Measurements from ENCODE around the gene NFAT5.
"Not testable (repeated sequence)": the region's sequence is repeated elsewhere in the genome, so short reads cannot be mapped to it uniquely, and the experiment has no call there.

The NFAT5 gene

GRCh38 chr16:69707920-69708683 lies 142.3 kb downstream of the NFAT5 start:
- no peak for DNase-seq (ENCODE audit: low spot score)

- DNase-seq (ENCODE audit: low spot score): peak; percentile 39
These were observed 143.8 kb downstream of the NFAT5 start for GRCh38 chr16:69709456-69710084.

GRCh38 chr16:69711115-69711740 lies 145.5 kb downstream of the NFAT5 start:
- DNase-seq (ENCODE audit: low spot score): no peak

GRCh38 chr16:69712277-69712676 lies 146.5 kb downstream of the NFAT5 start:
- no peak for DNase-seq (ENCODE audit: low spot score)

GRCh38 chr16:69712914-69713581 lies 147.3 kb downstream of the NFAT5 start:
- no peak for DNase-seq (ENCODE audit: low spot score)

GRCh38 chr16:69717066-69717465 lies 151.3 kb downstream of the NFAT5 start:
- DNase-seq (ENCODE audit: low spot score): no peak

- DNase-seq (ENCODE audit: low spot score): no peak
These were observed 152.5 kb downstream of the NFAT5 start for GRCh38 chr16:69718111-69718764.

- no peak for DNase-seq (ENCODE audit: low spot score)
These were observed 155.2 kb downstream of the NFAT5 start for GRCh38 chr16:69720822-69721430.

GRCh38 chr16:69721441-69721957 lies 155.7 kb downstream of the NFAT5 start:
- DNase-seq (ENCODE audit: low spot score): no peak

- no peak for DNase-seq (ENCODE audit: low spot score)
These were observed 158.7 kb downstream of the NFAT5 start for GRCh38 chr16:69724414-69724873.

- no peak for DNase-seq (ENCODE audit: low spot score)
These were observed 159.3 kb downstream of the NFAT5 start for GRCh38 chr16:69724981-69725479.

- no peak for DNase-seq (ENCODE audit: low spot score)
These were observed 159.9 kb downstream of the NFAT5 start for GRCh38 chr16:69725480-69726312.

GRCh38 chr16:69726313-69727060 lies 160.7 kb downstream of the NFAT5 start, which contains the start of gene NQO1:
Gene NQO1 (minus strand): TSS chr16:69726560. CDS start chr16:69726439, 121 bp downstream.
- peak; percentile 53 for DNase-seq (ENCODE audit: low spot score)

GRCh38 chr16:69727916-69728270 lies 162.1 kb downstream of the NFAT5 start:
- no peak for DNase-seq (ENCODE audit: low spot score)

GRCh38 chr16:69729030-69729429 lies 163.3 kb downstream of the NFAT5 start:
- not testable (repeated sequence) for DNase-seq (ENCODE audit: low spot score)

- not testable (repeated sequence) for DNase-seq (ENCODE audit: low spot score)
These were observed 165.5 kb downstream of the NFAT5 start for GRCh38 chr16:69731280-69731679.

GRCh38 chr16:69732101-69732500 lies 166.3 kb downstream of the NFAT5 start:
- DNase-seq (ENCODE audit: low spot score): no peak

GRCh38 chr16:69741519-69741918 lies 175.8 kb downstream of the NFAT5 start:
- DNase-seq (ENCODE audit: low spot score): no peak
